IMR-90 (cell line): ENCODE measurements around the gene FKBP1B. TPM values are rescaled to one million over a fixed set of nuclear protein-coding genes. Genes with fewer than 3 reads are reported as not detected.
A peak's percentile ranks its signal among the peaks of the same experiment; 100 is the strongest.

Experiments
- ATAC-seq: fragments of 200-7000 bp; cut with Tn5 transposase; 2 replicates; pipeline ENCODE4 v1.9.1; 2020; ENCODE audit warnings: low read depth, mild to moderate bottlenecking, moderate library complexity
- BruUV-seq: library from RNA; stranded (reverse); fragments of 400-500 nt; replicated peaks from 2 replicates; lab custom pipeline; 2021; lab: Mats Ljungman, UMichigan
- CTCF ChIA-PET: fragments of 300-600 bp; formaldehyde crosslinking; extraction: SDS; loops from one replicate; lab custom pipeline; 2021; ENCODE audit warnings: antibody characterized with exemption; lab: Yijun Ruan, JAX
- POLR2A ChIA-PET: fragments of 300-600 bp; sonication (Branson Sonifier 250); formaldehyde crosslinking; loops from one replicate; lab custom pipeline; 2022; ENCODE audit warnings: antibody characterized with exemption; ENCODE audit not compliant: unreplicated experiment; lab: Charles Lee
- DNase-seq: peaks from one replicate; pipeline ENCODE4 v3.0.0; 2013
- H2AFZ ChIP-seq: replicated peaks from 2 replicates; pipeline ENCODE3; 2013; ENCODE audit warnings: low read length, mild to moderate bottlenecking; ENCODE audit not compliant: poor library complexity
- H2AK5ac ChIP-seq: 2 replicates; pipeline ENCODE4 v1.6.1; 2013; ENCODE audit warnings: low read depth, low read length, inconsistent platforms
- H2AK9ac ChIP-seq: replicated peaks from 2 replicates; pipeline ENCODE3; 2013; ENCODE audit warnings: mild to moderate bottlenecking, low read depth, low read length, moderate library complexity; ENCODE audit not compliant: poor library complexity
- H2BK120ac ChIP-seq: 2 replicates; pipeline ENCODE4 v1.6.1; 2013; ENCODE audit warnings: low read depth, low read length, inconsistent platforms
- H2BK15ac ChIP-seq: 3 replicates; pipeline ENCODE4 v1.6.1; 2013; ENCODE audit warnings: low read depth, low read length, inconsistent platforms
- H2BK20ac ChIP-seq: 2 replicates; pipeline ENCODE4 v1.6.1; 2013; ENCODE audit warnings: low read depth, mild to moderate bottlenecking, inconsistent platforms, low read length, moderate library complexity
- H2BK5ac ChIP-seq: 2 replicates; pipeline ENCODE4 v1.6.1; 2013; ENCODE audit warnings: mild to moderate bottlenecking, low read depth, low read length, inconsistent platforms; ENCODE audit not compliant: poor library complexity, severe bottlenecking
- H3K14ac ChIP-seq: replicated peaks from 2 replicates; pipeline ENCODE4 v1.6.1; 2013; ENCODE audit warnings: low read depth, low read length, inconsistent platforms
- H3K18ac ChIP-seq: 2 replicates; pipeline ENCODE4 v1.6.1; 2013; ENCODE audit warnings: low read depth, low read length, control low read depth
- H3K23ac ChIP-seq: 2 replicates; pipeline ENCODE4 v1.6.1; 2013; ENCODE audit warnings: low read depth, low read length, inconsistent platforms
- H3K27ac ChIP-seq: 2 replicates; pipeline ENCODE4 v1.5.1; 2013; ENCODE audit warnings: mild to moderate bottlenecking, control low read depth, low read length; ENCODE audit not compliant: insufficient read depth
- H3K27me3 ChIP-seq: 2 replicates; pipeline ENCODE4 v1.6.1; 2013; ENCODE audit warnings: low read length; ENCODE audit not compliant: control insufficient read depth, insufficient read depth
- H3K36me3 ChIP-seq: 2 replicates; pipeline ENCODE4 v1.6.1; 2013; ENCODE audit warnings: low read length, mixed read lengths; ENCODE audit not compliant: control insufficient read depth, insufficient read depth
- H3K4ac ChIP-seq: 2 replicates; pipeline ENCODE4 v1.6.1; 2013; ENCODE audit warnings: low read depth, low read length, inconsistent platforms
- H3K4me1 ChIP-seq: 2 replicates; pipeline ENCODE4 v1.6.1; 2013; ENCODE audit warnings: low read length, mixed read lengths; ENCODE audit not compliant: control insufficient read depth, insufficient read depth
- H3K4me2 ChIP-seq: 2 replicates; pipeline ENCODE4 v1.6.1; 2013; ENCODE audit warnings: low read depth, mild to moderate bottlenecking, control low read depth, low read length, moderate library complexity
- H3K4me3 ChIP-seq: 2 replicates; pipeline ENCODE4 v1.5.1; 2013; ENCODE audit warnings: low read depth, mild to moderate bottlenecking, control low read depth, low read length, moderate library complexity; ENCODE audit not compliant: insufficient read depth
- H3K56ac ChIP-seq: 2 replicates; pipeline ENCODE4 v1.6.1; 2013; ENCODE audit warnings: low read length, inconsistent platforms; ENCODE audit not compliant: insufficient read depth; ENCODE audit errors: extremely low read depth
- H3K79me1 ChIP-seq, 2 experiments: 2 replicates each; pipeline ENCODE4 v1.6.1; 2013; ENCODE audit warnings: low read length in 2 of 2, inconsistent platforms in 1 of 2, low read depth in 1 of 2
- H3K9ac ChIP-seq: 2 replicates; pipeline ENCODE4 v1.6.1; 2013; ENCODE audit warnings: low read depth, low read length, control low read depth
- H3K9me1 ChIP-seq: 2 replicates; pipeline ENCODE4 v1.6.1; 2013; ENCODE audit warnings: low read length, inconsistent platforms; ENCODE audit not compliant: insufficient read depth
- H3K9me3 ChIP-seq: 2 replicates; pipeline ENCODE4 v1.6.1; 2013; ENCODE audit warnings: low read length; ENCODE audit not compliant: control insufficient read depth, insufficient read depth
- H4K20me1 ChIP-seq: 2 replicates; pipeline ENCODE4 v1.6.1; 2013; ENCODE audit warnings: low read length, inconsistent platforms; ENCODE audit not compliant: insufficient read depth
- H4K5ac ChIP-seq: 2 replicates; pipeline ENCODE4 v1.6.1; 2013; ENCODE audit warnings: mild to moderate bottlenecking, low read depth, low read length, control low read depth
- H4K8ac ChIP-seq, 2 experiments: 2 replicates each; pipeline ENCODE4 v1.6.1; 2013; ENCODE audit warnings: low read depth in 2 of 2, low read length in 2 of 2, control low read depth in 1 of 2, inconsistent platforms in 1 of 2
- H4K91ac ChIP-seq: 2 replicates; pipeline ENCODE4 v1.6.1; 2013; ENCODE audit warnings: low read depth, low read length, inconsistent platforms; ENCODE audit not compliant: insufficient read depth
- BHLHE40 ChIP-seq: fragments of 150-350 bp; IDR thresholded peaks from 2 replicates; pipeline ENCODE4 v1.6.1; 2016; ENCODE audit warnings: mild to moderate bottlenecking, low read depth, low read length
- CEBPB ChIP-seq: IDR thresholded peaks from 2 replicates; pipeline ENCODE4 v1.6.1; 2012; ENCODE audit warnings: low read depth, low read length, improper control_type of control experiment
- CHD1 ChIP-seq: IDR thresholded peaks from 2 replicates; pipeline ENCODE4 v1.6.1; 2012; ENCODE audit warnings: low read depth, low read length, improper control_type of control experiment
- FOS ChIP-seq: fragments of 150-350 bp; IDR thresholded peaks from 2 replicates; pipeline ENCODE4 v1.6.1; 2016; ENCODE audit warnings: low read depth, low read length
- MAFK ChIP-seq: IDR thresholded peaks from 2 replicates; pipeline ENCODE4 v1.6.1; 2012; ENCODE audit warnings: low read depth, low read length, improper control_type of control experiment
- MXI1 ChIP-seq: IDR thresholded peaks from 2 replicates; pipeline ENCODE4 v1.6.1; 2012; ENCODE audit warnings: low read depth, mild to moderate bottlenecking, low read length, moderate library complexity, borderline replicate concordance
- POLR2A ChIP-seq: IDR thresholded peaks from 2 replicates; pipeline ENCODE4 v1.6.1; 2012; ENCODE audit warnings: mild to moderate bottlenecking, low read depth, low read length
- RAD21 ChIP-seq: IDR thresholded peaks from 2 replicates; pipeline ENCODE4 v1.6.1; 2012; ENCODE audit warnings: low read length, improper control_type of control experiment
- RCOR1 ChIP-seq: IDR thresholded peaks from 2 replicates; pipeline ENCODE4 v1.6.1; 2012; ENCODE audit warnings: mild to moderate bottlenecking, low read length, improper control_type of control experiment; ENCODE audit not compliant: insufficient replicate concordance
- RFX5 ChIP-seq: IDR thresholded peaks from 2 replicates; pipeline ENCODE4 v1.8.0; 2012; ENCODE audit warnings: low read depth, mild to moderate bottlenecking, low read length, moderate library complexity
- WGBS, 2 experiments: methylation state at CpG; one replicate each; pipeline versions ENCODE4 v1.1.5 to v1.1.7; 2013; ENCODE audit warnings: missing lambda C conversion rate in 2 of 2; ENCODE audit not compliant: insufficient read length in 1 of 2; ENCODE audit errors: extremely low coverage in 2 of 2; 5-methylcytosine and 5-hydroxymethylcytosine counted together
- dilution Hi-C: fragments of 300-500 bp; cut with HindIII; formaldehyde crosslinking; loops from one replicate; pipeline ENCODE4 v1.14.3; 2018; ENCODE audit warnings: low sequenced_read_pairs; ENCODE audit not compliant: unreplicated experiment
- in situ Hi-C: fragments of 300-500 bp; cut with MboI; formaldehyde crosslinking; loops from 3 replicates; pipeline ENCODE4 v1.14.3; 2019; ENCODE audit warnings: low sequenced_read_pairs, inconsistent platforms, mixed read lengths
- intact Hi-C: fragments of 100-400 bp; cut with micrococcal nuclease; formaldehyde crosslinking; loops from 2 replicates; pipeline ENCODE4 v1.10.0; 2022
- polyA plus RNA-seq, 3 experiments: library from polyadenylated mRNA; depleted of rRNA; stranded (reverse); fragments of >200 nt; gene quantifications; 2 replicates each; pipeline ENCODE4 v1.2.3, GENCODE V29; 2012; ENCODE audit warnings: low replicate concordance in 1 of 3
- total RNA-seq: library from RNA; depleted of rRNA; stranded (reverse); fragments of >200 nt; gene quantifications from 2 replicates; pipeline ENCODE4 v1.2.3, GENCODE V29; 2012
- TF ChIP-seq, protein P1 (sequence below): conservative IDR thresholded peaks from 2 replicates; pipeline ENCODE4 v1.5.1; 2012; ENCODE audit warnings: mild to moderate bottlenecking, low read depth, low read length, improper control_type of control experiment
- TF ChIP-seq, protein P2 (sequence below): fragments of 150-350 bp; IDR thresholded peaks from 2 replicates; pipeline ENCODE4 v1.6.1; 2017; ENCODE audit warnings: mild to moderate bottlenecking, antibody characterized with exemption, low read length, low read depth
- TF ChIP-seq, protein P3 (sequence below): fragments of 150-350 bp; IDR thresholded peaks from 2 replicates; pipeline ENCODE4 v1.6.1; 2016; ENCODE audit warnings: low read depth, mild to moderate bottlenecking, low read length, moderate library complexity, borderline replicate concordance

The FKBP1B gene
- total and polyA plus RNA-seq, 2 of the 4 experiments (the other 2 are of a cell fraction), result 10.2 to 15.1 TPM

DNA sequence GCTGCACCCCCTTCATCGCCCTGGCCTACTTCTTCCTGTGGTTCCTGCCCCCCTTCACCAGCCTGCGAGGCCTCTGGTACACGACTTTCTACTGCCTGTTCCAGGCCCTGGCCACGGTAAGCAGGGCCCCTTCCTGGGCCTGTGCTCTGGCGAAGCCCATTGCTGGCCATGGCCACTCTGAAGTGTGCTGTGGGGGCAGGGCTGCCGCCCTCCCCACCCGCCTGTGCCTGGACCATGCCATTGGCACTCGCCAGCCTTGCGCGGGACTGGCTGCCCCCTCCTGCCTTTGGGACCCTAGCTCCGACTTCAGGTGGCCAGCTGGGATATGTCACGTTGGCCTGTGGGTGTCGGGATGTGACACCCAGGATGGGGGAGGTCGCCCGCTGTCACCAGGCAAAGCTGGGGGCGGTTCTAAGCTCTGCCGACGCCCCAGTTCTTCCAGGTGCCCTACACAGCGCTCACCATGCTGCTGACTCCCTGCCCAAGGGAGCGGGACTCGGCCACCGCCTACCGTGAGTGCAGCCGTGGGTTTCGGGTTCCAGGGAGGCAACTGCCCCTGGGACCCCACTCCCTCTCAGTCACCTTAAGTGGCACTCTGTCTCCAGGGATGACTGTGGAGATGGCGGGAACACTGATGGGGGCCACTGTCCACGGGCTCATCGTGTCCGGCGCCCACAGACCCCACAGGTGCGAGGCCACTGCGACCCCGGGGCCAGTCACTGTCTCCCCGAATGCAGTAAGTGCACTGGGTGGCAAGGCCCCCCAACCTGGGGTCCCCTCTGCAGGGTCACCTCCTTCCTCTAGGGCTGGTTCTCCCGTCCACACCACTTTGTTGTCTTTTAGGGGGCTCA, 32.5 kb upstream of the FKBP1B start (continued):
- TF ChIP-seq RFX5 (no peak), RAD21 (no peak)

DNA sequence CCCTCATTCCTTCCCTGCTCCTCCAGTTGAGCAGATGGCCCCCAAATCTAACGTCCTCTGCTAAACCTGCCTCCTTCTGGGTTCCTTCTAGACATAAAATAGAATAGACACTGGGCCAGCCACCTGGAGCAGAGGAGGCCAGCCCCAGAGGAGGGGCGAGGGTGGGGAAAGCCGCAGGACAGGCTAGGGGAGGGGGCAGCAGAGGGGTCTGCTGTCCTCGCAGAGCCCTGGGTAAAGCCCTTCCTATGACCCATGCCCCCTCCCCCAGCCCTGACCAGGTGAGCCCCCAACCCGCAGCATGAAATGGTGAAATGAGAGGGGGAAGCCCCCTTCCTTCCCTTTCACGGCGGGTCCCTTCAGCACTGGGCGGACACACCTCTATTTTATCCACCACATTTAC, 31.8 kb upstream of the FKBP1B start:
- Histone ChIP-seq H4K20me1 (no peaks in the 10 kb centered on the region), H4K91ac (no peak overlapping the region), H3K36me3 (peaks cover 4% of the 10 kb centered on the region), H3K56ac (no peak overlapping the region), H3K4me1 (peaks cover 10% of the 10 kb centered on the region), H2BK120ac (no peak overlapping the region), H4K8ac (no peak overlapping the region), H3K27me3 (no peaks in the 10 kb centered on the region), H3K79me1 (peaks cover 0 to 3% of the 10 kb centered on the region in 2 experiments; a peak in 1 of 4 replicates), H3K9me3 (no peaks in the 10 kb centered on the region), H2BK5ac (no peak overlapping the region), H3K27ac (no peak overlapping the region), H2AFZ (no peak overlapping the region), H4K5ac (no peak overlapping the region), H2AK5ac (peak overlapping the region; percentile 21; the same call in 1 of the 2 replicates), H3K9me1 (peaks cover 20% of the 10 kb centered on the region; the same call in 1 of the 2 replicates), H3K4ac (no peak overlapping the region; the same call in 1 of the 2 replicates), H3K9ac (no peak overlapping the region), H2BK15ac (no peak overlapping the region), H2AK9ac (no peak overlapping the region), H3K14ac (no peak overlapping the region), H3K18ac (no peak overlapping the region), H3K23ac (no peak overlapping the region), H2BK20ac (no peak overlapping the region), H3K4me3 (no peak overlapping the region), H3K4me2 (no peak overlapping the region)
- 84% methylated on average over 3 of the region's 8 CpGs; no CpG with 5 or more reads in 1 of the 2 experiments for WGBS, 2 experiments
- in situ Hi-C loops (no loop called here), intact Hi-C loops (no loop called here), dilution Hi-C loops (no loop called here)
- CTCF ChIA-PET, result no interaction called here
- POLR2A ChIA-PET, result no interaction called here
- no peak for ATAC-seq
- no peak for DNase-seq
- BruUV-seq, result no TSS peak
- no peak for TF ChIP-seq POLR2A
- TF ChIP-seq MXI1, result no peak
- TF ChIP-seq CHD1, result no peak
- TF ChIP-seq, protein P1, sequence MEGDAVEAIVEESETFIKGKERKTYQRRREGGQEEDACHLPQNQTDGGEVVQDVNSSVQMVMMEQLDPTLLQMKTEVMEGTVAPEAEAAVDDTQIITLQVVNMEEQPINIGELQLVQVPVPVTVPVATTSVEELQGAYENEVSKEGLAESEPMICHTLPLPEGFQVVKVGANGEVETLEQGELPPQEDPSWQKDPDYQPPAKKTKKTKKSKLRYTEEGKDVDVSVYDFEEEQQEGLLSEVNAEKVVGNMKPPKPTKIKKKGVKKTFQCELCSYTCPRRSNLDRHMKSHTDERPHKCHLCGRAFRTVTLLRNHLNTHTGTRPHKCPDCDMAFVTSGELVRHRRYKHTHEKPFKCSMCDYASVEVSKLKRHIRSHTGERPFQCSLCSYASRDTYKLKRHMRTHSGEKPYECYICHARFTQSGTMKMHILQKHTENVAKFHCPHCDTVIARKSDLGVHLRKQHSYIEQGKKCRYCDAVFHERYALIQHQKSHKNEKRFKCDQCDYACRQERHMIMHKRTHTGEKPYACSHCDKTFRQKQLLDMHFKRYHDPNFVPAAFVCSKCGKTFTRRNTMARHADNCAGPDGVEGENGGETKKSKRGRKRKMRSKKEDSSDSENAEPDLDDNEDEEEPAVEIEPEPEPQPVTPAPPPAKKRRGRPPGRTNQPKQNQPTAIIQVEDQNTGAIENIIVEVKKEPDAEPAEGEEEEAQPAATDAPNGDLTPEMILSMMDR, result no peak
- TF ChIP-seq, protein P2, sequence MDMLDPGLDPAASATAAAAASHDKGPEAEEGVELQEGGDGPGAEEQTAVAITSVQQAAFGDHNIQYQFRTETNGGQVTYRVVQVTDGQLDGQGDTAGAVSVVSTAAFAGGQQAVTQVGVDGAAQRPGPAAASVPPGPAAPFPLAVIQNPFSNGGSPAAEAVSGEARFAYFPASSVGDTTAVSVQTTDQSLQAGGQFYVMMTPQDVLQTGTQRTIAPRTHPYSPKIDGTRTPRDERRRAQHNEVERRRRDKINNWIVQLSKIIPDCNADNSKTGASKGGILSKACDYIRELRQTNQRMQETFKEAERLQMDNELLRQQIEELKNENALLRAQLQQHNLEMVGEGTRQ, result no peak
- TF ChIP-seq, protein P3, sequence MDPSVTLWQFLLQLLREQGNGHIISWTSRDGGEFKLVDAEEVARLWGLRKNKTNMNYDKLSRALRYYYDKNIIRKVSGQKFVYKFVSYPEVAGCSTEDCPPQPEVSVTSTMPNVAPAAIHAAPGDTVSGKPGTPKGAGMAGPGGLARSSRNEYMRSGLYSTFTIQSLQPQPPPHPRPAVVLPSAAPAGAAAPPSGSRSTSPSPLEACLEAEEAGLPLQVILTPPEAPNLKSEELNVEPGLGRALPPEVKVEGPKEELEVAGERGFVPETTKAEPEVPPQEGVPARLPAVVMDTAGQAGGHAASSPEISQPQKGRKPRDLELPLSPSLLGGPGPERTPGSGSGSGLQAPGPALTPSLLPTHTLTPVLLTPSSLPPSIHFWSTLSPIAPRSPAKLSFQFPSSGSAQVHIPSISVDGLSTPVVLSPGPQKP, result no peak
- TF ChIP-seq CEBPB, result no peak
- no peak for TF ChIP-seq BHLHE40
- TF ChIP-seq RFX5, result no peak
- no peak for TF ChIP-seq FOS
- TF ChIP-seq RCOR1, result no peak
- no peak for TF ChIP-seq MAFK
- TF ChIP-seq RAD21, result no peak
